HG02623 (cell line): ENCODE results near the gene MTA1.
A peak's percentile ranks its signal among the peaks of the same experiment; 100 is the strongest.

ENCODE experiments used
- ATAC-seq: cut with Tn5 transposase; IDR thresholded peaks from one replicate; pipeline ENCODE4 v1.9.1; 2021; ENCODE audit warnings: moderate library complexity; ENCODE audit not compliant: unreplicated experiment

Gene MTA1

DNA sequence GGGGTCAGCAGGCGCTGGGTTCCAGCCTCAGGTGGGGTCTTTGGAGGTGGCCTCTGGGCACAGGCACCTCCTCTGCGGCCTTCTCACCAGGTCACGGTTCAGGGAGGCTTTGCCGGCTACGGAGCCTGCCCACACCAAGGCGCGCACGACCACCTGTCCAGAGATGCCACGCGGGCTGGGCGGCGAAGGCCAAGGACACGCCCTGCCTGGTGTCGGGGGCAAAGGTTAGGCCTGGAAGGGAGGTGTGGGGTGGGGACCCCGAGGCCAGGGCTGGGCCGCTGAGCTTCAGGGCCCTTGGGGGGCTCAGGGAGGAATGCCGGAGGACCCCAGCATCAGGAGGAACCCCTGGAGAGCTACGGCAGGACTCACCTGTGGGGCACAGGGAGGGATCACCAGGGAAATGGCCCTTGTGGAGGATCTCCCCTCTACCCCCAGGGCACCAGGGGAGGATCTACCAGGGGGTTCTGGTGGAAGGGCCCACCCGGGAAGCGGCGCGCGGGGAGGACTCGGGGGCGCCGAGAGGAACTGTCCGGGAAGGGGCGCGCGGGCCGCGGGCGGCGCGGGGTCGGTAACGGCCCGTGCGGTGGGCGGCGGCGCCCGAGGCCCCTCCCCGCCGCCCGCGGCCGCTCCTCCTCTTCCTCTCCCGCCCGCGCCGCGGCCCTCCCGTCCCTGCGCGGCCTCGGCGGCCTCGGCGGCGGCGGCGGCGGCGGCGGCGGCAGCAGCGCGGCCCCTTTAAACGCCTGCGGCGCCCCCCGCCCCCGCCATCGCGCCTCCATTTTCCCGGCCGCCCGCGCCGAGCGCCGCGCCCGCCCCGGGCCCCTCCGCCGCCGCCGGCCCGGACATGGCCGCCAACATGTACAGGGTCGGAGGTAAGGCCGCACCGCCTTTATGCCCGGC, at the start of gene MTA1:
Gene MTA1 (plus strand): TSS at position 633 of the 897 bp plus-strand sequence. CDS start 209 bp downstream, at position 842.
- peak; percentile 42 for ATAC-seq

DNA sequence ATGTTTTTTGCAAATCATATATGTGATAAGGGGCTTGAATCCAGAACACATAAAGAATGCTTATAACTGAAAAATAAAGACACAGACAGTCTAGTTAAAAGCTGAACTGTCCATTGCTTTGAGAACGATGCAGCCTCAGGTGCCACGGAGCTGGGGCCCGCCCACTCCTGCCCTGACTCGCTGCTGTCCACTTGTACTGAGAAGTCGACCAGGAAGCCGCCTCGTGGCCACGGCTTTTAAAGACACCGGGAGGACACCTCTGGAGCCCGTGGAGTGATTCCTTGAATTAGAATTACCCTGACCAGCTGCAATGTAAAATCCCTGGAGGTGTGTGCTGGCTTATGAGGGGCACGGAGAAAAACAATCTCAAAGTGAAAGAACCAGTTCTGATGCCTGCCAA, 45.2 kb upstream of the MTA1 start:
- ATAC-seq: no peak

DNA sequence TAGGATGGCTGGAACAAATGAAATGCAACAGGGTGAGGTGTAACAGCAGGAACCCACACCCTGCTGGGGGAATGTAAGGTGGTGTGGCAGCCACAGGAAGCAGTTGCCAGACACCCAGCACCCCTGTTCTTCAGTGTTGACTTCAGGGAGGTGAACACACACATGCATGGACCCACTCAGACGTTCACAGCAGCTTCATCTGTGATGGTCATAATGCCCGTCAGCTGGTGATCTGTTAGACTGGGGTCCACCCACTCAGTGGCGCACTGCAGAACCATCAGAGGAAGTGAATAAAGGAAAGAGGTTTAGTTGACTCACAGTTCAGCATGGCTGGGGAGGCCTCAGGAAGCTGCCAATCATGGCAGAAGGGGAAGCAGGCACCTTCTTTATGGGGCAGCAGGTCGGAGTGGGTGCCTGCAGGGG, 44.0 kb upstream of the MTA1 start:
- ATAC-seq: no peak

DNA sequence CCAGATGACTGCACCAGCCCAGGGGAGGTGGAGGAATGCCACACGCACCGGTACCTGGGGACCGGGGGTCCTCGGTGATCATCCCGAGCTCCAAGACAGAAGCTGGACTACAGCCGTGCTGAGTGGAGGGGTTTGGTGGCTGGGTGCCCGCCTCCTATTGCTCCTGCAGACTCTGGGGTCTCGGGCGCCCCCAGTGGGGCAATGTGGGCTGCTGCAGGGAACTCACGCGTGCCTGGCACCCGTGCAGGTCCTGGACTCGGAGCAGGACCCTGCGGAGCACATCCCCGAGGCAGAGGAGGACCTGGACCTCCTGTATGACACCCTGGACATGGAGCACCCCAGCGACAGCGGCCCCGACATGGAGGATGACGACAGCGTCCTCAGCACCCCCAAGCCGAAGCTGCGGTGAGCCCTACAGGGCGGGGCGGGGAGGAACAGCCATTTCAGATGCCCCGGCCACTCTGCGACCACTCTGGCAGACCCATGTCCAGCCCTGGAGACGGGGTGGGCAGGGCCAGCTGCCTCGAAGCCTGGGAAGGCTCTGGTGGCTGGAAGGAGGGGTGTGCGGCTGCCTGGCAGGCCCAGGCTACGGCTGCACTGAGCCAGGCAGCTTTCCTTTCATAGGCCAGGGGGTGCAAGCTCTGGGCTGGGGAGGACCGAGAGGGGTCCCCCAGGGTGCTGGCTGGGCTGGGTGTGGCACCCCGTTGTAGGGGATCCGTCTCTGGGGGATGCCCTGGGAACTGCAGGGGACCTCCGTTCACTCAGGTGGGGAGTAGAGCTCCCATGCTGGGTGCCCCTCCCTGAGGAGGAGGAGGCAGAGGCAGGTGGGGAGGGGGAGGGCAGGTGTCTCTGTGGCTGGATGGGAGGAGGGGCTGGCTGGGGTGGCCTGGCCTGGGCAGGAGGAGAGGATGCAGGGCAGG, 42.8 kb upstream of the MTA1 start:
- ATAC-seq: no peak

DNA sequence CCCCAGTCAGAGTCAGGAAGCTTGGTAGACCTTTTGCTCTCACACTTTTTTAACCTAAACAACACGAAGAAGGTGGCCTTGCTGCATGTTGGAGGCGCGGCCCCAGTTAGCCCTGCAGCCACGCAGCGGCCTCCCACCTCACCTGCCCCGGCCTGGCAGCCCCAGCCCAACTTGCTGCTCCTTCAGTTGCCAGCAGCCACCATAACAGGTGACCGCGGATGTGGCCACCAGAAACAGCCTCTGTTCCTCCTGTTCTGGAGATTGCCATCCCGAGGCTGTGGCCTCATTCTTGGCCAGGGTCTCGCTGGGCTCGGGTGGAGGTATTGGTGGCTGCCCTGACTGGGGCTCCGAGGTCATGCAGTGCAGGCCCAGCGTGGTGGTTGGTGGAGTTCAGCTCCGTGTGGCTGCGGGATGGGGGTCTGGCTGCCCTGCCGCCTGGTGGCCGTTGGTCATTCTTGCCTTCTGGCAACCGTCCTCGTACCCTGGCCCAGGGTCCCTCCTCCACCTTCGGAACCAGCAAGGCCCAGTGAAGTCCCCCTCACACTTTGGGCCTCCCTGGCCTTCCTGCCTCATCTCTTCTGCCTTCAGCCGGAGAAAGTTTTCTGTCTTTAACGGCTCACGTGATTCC, 42.0 kb upstream of the MTA1 start:
- ATAC-seq: no peak

DNA sequence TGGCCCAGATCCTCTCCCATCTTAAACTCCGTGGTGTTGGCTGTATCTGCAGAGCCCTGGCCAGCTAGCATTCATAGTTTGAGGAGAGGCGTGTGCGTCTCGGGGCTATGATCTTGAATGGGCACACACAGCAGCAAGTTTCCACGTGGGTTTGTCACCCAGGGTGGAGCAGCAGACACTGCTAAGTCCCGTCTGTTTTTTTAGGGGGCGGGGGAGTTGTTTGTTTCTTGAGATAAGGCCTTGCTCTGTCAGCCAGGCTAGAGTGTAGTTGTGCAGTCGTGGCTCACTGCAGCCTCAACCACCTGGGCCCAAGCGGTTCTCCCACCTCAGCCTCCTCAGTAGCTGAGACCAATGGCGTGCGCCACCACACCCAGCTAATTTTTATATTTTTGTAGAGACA, 41.4 kb upstream of the MTA1 start:
- no peak for ATAC-seq

DNA sequence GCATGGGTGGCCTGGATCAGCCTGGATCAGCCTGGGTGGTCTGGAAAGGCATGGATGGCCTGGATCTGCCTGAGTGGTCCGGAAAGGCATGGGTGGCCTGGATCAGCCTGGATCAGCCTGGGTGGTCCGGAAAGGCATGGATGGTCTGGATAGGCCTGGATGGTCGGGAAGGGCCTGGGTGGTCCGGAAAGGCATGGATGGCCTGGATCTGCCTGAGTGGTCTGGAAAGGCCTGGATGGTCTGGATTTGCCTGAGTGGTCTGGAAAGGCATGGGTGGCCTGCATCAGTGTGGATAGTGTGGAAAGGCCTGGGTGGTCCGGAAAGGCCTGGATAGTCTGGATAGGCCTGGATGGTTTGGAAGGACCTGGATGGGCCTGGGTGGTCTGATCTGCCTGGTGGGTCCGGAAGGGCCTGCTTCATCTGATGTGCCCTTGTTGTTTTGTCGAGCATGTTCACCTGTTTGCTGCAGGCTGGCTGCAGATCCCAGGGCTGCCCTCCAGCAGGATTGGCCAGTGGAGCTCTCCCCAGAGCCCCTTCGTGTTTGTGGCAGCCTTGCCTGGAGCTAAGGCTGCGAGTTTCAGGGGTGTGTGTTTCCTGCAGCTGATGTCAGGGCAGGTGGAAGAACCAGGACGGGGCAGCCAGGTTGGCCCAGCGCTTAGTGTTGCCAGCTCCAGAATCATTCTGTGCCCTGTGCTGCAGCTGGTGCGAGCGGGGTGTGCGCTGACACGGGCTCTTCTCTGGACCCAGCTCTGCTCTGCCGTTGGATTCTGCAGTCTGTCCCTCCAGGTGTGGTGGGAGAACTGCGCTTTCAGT, 40.5 kb upstream of the MTA1 start:
- ATAC-seq: no peak

DNA sequence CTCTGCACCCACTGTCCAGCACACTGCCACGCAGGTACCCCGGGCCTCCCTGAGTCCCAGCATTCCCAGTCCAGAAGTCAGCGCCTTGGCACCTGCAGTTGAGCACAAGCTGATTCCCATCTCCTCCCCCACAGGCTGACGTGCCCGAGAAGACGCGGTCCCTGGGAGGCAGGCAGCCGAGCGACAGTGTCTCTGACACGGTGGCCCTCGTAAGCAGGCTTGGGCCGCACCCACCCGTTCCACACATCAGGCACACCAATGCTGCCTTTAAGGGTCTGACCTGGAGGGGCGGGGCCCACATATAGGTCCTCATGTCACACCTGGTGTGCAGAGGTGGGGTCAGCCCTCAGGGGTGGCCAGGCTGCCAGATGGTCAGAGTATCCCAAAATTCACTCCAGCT, 39.7 kb upstream of the MTA1 start:
- ATAC-seq: no peak

DNA sequence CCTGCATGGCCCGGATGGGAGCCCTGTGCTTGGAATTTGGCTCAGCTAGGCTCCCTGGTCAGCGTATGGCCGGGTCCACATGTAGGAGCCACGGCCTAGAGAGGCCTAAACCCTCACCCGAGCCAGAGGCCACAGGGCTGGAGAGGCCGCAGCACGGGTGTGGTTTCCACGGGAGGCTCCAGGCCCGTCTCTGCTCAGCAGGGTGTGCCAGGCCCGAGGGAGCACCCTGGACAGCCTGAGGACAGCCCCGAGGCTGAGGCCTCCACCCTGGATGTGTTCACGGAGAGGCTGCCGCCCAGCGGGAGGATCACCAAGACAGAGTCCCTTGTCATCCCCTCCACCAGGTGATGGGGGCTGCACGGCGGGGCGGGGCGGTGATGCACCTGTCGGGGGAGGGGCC, 38.9 kb upstream of the MTA1 start:
- no peak for ATAC-seq

DNA sequence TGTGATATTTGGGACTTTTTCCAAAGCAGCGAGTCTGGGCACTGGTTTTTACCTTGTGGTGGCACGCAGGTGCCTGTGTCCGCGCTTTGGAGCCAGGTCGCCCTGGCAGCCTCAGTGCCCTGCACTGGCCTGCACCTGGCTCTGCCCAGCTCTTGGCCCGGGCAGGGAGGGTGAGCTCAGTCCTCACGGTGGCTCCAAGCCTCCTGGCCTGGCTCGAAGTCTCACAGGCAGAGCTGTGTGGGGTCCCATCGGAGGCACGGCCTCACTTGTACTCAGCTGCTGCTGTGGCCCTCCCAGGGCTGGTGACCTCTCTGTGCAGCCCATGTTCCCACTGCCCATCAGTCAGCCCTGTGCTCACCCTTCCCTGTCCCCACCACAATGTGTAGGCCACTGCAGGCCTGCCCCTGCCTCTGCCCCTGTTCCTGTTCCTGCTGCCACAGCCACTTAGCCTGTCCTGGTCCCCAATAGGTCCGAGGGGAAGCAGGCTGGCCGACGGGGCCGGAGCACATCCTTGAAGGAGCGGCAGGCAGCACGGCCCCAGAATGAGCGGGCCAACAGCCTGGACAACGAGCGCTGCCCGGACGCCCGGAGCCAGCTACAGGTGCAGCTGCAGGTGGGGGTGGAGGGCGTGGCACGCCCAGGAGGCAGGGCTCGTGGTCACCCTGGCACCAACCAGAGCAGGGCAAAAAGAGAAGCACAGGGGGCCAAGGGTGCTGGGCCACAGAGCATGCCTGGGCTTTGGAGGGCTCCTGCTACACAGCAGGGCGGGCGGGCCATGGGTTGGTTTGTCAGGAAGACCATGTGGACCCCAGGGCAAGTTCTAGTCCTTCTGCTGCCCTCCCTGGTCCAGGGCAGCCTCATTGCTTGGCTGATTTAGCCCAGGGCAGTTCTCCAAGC, 37.9 kb upstream of the MTA1 start:
- ATAC-seq: no peak

DNA sequence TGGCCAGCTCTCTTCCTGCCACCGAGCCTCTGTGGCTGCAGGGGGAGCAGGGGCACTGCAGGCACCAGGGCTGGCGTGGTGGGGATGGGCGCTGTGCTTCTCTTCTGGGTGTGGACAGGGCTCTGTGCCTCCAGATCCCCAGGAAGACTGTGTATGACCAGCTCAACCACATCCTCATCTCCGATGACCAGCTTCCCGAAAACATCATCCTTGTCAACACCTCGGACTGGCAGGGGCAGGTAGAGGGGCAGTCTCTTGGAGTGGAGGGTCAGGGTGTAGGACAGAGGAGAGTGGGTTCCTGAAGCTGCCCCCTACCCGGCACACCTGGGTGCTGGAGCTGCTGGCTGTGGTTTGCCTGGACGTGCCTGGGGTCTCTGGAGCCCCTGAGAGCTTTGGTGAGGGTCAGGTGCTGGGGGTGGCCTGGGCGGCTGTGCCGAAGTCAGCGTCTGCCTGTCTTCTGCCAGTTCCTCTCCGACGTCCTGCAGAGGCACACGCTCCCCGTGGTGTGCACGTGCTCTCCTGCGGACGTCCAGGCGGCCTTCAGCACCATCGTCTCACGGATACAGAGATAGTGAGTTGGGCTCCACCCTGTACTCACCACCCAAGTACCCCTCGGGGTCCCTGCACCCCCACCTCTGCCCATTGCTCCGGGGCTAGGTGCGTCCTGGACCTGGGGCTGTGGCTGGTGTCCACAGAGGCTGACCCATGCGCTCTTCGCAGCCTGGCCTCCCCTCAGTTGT, 37.1 kb upstream of the MTA1 start:
- ATAC-seq: no peak

DNA sequence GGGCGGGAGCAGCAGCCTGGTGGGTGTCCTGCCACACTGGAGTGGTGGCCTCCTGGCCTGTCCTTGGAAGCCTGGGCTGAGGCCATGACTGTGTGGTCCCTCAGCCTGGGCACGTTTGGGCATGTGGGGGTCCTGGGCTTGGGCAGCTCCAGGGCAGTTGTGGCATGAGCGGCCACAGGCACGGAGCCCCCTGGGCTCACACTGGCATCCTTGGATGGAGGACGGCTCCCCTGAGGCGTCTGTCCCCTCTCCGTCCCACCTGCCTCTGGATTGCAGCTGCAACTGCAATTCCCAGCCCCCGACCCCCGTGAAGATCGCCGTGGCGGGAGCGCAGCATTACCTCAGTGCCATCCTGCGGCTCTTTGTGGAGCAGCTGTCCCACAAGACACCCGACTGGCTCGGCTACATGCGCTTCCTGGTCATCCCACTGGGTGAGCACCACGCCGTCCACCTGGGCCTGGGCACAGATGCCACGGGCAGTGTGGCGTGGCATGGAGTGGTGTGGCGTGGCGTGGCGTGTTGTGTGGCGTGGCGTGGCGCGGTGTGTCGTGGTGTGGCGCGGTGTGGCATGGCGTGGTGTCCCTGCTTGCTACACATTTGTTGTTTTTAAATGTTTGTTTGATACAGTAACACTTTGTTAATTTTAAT, 36.4 kb upstream of the MTA1 start:
- ATAC-seq: no peak

DNA sequence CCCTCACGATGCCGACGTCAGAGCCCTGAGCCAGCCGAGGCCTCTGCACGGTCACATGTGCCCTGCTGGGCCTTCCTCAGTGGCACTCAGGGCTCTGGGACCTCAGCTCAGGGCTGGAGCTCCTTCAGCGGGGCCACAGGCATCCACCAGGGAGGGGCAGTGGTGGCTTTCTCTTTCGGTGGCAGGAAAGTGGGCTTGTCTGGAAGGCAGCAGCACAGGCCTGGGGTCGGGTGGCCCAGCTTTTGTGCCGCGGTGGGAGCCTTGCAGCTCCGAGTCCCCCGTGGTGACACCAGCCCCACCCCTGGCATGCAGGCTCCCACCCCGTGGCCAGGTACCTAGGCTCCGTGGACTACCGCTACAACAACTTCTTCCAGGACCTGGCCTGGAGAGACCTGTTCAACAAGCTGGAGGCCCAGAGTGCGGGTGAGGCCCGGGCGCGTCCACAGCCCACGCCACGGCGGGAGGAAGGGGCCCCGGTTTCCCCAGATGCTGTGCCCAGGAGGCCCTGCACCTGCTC, 35.5 kb upstream of the MTA1 start:
- no peak for ATAC-seq

DNA sequence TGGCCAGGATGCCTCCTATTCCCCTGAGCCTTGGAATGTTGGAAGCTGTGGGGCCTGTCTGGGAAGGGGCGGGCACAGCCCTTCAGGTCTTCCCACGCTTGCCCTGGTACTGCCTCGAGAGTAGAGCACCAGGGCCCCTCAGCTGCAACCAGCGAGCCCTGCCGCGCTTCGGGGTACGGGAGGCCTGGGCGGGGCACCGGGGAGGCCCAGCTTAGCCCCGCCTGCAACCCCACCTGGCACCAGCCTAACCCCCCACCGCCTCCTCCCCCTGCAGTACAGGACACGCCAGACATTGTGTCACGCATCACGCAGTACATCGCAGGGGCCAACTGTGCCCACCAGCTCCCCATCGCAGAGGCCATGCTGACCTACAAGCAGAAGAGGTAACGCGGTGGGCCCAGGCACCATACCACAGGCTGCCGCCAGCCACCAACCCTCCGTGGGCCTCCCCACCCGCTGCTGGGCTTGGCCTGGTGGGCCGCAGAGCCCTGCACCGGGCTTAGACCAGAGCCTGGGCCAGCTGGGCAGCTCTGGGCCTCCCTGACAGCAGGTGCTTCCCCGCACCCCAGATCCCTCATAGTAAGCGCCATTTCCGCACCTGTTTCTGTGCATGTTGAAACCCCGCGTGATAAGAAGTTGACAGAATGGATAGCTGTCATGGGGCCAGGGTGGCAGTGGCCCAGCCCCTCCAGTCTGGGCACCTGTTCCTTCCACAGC, 34.9 kb upstream of the MTA1 start:
- ATAC-seq: no peak

DNA sequence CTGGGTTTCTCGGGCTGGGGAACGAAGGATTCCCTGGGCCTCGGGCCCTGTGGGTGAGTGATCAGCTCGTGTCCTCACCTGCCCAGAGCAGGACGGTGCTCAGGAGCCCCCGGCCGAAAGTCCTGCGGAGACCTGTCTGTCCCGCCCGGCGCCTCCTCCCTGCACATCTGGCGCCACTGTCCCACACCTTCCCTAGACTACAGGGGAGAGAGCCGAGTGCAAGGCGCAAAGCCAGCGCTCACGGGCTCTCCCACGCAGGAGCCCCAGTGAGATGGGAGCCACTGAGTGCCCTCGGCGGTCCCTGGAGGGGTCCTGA, 34.3 kb upstream of the MTA1 start:
- no peak for ATAC-seq

DNA sequence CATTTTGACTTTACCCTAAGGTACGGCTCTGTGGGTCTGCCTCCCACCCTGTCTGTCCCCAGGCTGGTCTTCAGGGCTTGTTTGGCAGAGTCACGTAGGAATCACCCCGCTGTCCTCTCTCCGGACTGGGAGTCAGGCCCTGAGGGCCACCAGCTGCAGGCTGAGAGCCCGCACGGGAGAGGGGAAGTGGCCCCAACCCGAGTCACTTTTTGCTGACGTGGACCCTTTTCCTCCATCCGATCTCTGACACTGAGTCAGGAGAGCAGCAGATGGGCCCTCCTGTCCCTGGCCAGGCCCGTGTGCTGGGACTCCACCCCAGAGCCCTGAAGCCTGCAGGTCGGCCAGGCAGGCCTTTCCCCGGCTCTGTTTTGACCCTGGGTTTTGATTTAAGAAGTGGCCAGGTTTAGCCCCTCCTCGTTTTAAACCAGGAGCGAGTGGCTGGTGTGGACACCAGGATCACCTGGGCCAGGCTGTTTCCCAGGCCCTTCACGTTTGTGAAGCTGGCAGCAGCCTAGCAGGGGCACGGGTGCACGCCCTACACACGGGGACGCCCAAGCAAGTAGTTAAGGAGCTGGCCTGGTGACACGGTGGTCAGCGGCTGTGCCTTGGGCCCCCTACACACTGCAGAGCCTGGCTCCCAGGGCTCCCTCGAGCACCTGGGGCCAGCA, 33.8 kb upstream of the MTA1 start:
- ATAC-seq: no peak
